ENCODE results near the gene RFFL.
A peak's percentile ranks its signal among the peaks of the same experiment; 100 is the strongest.

The RFFL gene

GRCh38 chr17:34961093-34961911, 102.2 kb downstream of the RFFL start, which contains the start of the genes CCT6B and ZNF830:
CCT6B (minus strand) TSS chr17:34961460; CDS start chr17:34961393, 67 bp downstream.
ZNF830 (plus strand) TSS chr17:34961540; CDS start chr17:34961567, 27 bp downstream.
- DNase-seq, result peak; percentile 69 to 83 (median 76)

DNA sequence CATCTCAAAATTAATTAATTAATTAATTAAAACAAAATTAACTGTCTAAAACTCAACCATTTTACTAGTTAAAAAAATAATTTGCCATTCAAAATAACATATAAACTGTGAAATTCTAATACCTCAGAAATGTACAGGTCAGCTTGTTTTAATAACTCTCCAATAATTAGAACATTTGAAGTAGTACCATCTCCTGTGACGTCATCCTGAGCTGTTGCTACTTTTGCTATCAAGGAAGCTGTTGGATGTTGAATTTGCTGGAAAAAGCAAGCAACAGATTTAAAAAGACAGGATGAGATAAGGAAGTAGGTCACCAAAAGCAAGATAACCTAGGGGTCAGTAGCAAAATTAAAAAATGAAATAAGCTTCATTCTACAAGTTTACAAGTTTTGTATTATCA, 105.1 kb downstream of the RFFL start:
- no peak for DNase-seq
